HG03045 (cell line): Measurements from ENCODE around the gene RAB11FIP2.

Source experiments
- ATAC-seq: cut with Tn5 transposase; IDR thresholded peaks from one replicate; pipeline ENCODE4 v1.9.1; 2021; ENCODE audit warnings: mild to moderate bottlenecking, moderate library complexity; ENCODE audit not compliant: unreplicated experiment

Gene RAB11FIP2

DNA sequence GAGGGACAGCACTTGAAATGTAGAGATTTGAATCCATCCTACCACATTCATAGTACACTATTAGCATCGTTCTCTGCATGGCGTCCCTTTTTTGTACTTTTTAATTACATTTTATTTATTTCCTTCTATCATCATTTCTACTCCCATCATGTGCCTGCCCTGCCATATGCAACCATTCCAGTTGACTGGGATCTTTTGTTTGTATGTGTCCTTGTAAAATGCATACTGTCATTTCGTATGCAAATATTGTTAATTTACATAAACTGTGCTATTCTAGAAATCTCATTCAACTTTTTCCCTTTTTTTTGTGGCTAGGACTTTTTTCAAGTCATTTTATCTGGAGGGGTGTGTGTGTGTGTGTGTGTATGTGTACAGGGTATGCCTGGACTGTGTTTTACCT, 57.9 kb downstream of the RAB11FIP2 start:
- ATAC-seq: no peak

DNA sequence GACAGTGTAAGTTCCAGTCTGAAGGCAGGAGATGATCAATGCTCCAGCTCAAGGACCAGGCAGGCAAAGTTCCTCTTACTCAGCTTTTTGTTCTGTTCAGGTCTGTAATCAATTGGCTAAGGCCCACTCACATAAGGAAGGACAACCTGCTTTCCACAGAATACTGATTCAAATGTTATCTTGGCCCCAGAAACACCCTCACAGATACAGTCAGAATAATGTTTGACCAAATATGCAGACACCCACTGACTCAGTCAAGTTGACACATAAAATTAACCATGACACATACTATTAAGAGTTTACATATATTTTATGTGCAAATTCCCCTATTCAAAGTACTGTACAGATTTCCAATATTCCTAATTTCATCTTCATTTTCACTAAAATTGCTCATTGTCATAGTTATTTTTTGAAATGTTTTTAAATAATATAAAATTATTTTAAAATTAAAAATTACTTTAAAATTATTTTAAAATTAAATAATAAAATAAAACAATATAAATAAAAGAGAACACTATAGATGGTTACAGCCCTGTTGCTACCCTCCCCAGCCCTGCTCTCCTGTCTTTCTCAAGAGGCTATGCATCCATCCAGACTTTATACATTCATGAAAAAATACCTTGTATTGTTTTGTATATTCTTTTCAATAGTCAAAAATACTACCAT, 59.4 kb downstream of the RAB11FIP2 start:
- no peak for ATAC-seq

DNA sequence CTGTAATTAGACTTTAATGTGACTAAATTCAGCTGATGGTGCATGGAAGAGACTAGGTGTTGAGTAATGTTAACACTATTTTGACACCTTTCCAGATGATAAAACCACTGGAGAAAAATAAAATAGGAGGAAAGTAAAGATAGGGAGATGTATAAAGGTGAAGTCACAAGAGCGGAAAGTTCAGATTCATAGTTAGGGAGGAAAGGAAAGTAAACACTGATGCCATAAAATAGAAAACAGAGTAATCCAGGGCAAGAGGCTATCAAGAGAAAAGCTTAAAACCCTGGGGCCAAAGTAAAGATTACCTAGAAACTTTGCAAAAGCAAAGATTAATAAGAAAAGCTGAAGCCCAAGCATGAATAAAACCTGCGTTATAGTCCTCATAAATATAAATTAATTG, 62.8 kb downstream of the RAB11FIP2 start:
- ATAC-seq: no peak

DNA sequence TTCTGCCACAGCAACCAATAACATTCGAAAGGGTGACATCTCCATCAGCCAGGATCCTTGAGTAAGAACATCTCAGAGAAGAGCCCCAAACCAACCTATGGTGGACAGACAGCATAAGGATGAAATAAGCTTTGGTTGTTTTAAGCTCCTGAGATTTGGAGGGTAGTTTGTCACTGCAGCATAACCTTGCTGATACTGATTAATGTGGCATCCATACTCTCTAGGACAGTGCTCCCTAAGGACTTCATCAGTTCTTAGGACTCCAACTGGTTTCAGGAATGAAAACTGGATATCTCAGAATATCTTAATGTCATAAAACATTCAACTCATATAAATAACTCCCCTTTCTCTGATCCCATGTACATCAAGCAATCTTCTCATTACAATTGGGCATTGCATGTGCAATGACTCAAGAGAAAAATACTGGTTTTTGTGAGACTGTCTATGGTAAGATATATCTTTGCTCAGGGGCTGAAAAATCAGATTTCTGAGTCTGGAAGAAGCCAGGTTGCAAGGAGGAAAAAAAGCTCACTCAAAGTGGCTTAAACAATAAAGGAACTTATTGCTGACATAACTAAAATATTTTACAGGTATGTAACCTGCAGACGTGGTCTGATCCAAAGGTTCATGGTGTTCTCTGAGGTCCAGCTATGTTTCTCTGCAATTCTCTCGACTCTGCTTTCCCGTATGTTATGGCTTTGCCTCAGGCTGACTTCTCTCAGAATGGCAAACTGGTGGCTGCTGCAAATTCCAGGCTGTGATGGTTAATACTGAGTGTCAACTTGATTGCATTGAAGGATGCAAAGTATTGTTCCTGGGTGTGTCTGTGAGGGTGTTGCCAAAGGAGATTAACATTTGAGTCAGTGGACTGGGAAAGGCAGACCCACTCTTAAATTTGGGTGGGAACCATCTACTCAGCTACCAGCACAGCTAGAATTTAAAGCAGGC, 65.7 kb downstream of the RAB11FIP2 start:
- ATAC-seq: no peak

DNA sequence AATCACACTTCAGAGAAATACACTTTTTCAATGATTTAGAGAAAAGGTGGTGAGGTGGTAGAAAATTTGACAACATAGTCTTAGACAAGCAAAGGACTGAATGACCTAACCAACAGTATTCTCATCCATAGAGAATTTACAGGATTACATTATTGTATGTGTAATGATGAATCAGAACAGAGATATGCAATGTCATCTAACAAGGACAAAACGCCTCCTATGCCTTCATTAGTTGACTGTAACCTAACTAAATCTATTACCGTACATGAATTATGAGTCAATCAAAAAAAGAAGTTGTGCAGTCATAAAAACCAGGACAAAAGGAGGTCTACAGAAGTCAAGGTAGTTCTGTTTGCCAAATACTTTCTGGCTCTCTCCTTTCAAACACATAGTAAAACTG, 66.5 kb downstream of the RAB11FIP2 start:
- no peak for ATAC-seq

DNA sequence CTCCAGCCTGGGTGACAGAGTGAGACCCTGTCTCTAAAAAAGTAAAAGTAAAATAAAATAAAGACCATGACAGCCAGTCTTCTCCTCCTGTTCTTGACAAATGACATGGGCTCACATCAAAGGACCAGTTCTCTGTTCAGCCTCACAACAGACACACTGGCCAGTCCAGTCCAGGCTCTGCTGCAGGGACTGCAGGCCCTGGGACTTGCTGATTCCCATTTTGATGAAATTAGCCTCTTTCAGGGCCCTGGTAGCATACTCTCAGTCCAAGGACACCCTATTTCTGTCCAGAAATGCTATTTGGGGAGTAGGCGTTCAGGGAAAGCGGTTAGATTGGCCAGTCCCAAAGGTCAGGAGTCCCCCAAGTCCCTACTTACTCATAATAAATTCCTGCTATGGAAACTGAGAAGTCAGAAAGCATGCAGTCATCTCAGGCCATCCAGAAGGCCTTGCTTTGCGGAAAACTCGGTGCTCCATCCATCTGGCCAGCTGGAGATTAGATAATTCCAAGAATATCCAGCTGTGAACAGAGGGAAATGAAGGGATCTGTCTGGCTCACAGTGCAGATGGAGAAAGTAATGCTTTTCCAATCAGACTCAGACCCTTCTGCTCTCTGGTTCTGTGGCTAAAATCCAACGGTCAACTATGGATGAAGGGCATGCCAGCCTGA, 74.4 kb downstream of the RAB11FIP2 start:
- ATAC-seq: no peak

DNA sequence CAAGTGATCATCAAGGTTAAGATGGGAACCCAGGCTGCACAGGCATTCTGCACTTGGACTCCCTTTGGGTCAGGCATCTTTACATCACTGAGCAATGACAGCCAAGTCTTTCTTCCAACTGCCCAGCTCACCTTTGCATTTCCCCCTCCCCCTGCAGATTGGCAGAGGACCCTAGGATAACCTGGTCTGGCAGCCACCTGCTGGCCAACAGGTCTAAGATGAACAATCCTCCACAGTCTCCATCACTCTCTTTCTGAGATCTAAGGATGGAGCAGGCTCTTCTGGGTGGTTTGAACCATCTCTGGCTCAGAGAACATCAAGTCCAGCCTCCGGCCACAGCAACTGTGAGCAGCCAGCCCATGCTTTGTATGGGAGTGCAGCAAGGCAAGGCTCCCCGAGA, 75.8 kb downstream of the RAB11FIP2 start:
- ATAC-seq: no peak

DNA sequence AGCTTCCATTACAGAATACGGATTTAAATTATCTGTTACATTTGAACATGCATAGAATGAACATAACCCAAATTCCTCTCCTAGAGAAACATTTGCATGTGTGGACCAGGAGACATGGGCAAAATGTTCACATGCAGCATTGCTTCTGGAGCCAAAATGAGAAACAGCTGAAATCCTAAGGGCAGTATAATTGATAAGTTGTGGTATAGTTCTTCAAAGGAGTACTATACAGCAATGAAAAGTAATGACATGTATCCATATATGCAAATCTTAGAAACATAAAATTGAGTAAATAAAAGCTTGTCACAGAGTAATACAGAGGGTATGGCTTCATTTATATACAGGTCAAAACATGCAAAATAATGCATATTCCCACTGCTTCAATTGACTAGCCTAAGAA, 77.1 kb downstream of the RAB11FIP2 start:
- ATAC-seq: no peak

DNA sequence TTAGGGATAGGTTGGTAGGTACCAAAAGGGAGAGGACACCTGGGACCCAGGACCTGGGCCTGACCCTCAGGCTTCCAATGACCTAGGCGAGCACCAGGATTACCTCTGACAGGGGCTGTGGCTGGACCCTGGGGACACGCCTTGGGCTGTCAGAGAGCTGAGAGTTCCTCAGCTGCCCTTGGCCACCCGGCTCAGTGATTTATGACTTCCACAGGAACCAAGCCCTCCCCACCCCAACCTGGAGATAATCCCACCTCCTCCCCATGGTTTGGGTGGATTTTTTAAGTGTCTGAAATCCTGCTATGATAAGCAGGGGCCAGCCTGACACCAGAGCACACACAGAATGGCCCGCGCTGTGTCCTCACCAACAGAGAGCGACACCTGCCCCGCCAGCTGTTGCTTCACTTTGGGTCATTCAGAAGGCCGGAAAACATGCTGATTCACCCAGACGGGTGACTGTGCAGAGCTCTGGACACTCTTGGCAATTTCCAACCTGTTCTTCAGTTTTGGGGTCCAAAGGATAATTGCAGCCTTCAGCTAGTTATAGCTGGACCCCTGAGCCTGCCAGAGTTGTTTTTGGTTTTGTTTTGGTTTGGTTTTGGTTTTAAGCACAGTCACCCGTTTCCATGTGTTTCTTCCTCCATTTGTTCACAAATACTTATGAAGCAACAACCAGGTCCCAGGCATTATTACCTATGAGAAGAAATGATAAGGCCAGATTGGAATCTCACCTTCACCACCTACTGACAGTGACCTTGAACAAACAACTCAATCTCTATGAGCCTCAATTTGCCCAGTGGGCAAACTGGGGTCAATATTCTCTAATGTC, 78.2 kb downstream of the RAB11FIP2 start:
- ATAC-seq: no peak

DNA sequence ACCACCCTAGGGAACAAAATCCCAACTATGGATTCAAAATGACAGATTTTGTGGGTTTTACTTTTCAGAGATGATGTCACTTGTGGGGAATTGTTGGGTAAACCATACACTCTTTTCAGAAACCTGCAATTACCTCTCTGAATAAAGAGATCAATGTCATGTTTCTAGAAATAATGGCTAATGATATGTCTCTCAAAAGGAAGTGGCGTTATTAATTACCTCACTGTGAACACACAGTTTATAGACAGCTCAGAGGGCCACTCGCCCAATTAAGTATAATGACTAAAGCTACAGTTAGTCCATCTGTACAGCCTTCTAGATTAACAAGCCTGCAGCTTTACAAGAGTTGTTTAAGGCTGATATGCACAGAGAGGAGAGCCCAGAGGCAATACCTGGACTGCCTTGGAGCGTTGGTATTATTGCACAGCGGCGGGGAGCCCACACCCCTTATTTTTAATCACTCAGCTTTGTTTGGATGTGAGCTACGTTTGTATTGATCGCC, 79.5 kb downstream of the RAB11FIP2 start:
- no peak for ATAC-seq

DNA sequence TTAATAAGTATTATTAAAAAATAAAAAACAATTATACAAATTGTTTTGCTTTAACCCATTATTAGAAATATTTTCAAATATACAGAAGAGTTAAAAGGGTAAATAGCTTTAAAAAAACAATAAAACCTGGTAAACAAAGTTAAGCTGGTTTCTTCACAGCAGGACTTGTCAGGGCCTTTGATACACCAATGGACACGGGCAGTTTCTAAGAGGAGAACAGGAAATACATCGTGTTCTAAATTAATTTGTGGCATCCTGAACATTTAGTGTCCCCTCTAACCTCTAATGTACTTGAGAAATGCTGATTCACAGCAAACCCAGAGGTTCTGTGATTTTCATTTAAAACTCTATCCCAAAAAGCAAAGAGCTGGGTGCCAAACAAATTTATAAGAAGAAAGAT, 80.8 kb downstream of the RAB11FIP2 start:
- ATAC-seq: no peak

DNA sequence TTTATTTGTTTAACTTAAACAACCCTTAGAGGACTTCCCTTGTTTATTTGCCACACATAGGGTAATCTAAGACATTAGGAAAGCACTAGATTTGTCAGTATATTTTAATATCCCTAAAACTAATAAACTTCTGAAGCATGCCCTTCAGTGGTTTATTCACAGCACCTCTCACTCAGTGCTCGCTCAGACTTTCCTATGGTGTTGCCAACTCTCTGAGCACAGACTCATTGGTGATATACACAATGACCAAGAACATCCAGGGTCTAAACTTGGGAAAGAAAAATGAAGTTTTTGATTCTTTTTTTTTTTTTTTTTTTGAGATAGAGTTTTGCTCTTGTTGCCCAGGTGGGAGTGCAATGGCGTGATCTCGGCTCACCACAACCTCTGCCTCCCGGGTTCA, 82.2 kb downstream of the RAB11FIP2 start:
- ATAC-seq: no peak

DNA sequence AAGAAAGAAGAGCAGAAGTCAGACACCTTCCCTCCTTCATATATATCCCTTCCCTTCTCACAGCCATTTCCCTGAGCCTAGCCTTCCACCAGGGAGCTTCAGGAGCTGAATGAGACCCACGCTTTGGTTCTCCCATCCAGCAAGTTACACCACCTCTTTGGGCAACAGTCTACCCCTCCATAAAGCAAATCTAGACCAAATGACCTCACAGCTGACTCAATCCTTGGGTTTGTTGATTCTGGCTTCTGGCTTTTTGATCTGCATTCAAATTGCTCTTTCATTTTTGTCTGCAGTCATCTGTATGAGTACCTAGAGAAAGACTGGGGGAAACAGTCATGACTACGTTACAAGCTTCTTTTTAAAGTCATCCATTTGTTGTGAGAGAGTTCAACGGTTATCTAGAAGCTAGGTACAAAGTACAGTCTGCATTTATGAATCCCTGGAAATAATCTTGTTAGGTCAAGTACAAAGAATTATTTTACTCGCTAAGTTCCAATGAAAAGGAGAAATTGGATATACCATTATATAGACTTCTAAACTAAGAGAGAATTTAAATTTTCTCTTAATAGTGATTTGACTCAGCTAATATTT, 86.3 kb downstream of the RAB11FIP2 start:
- no peak for ATAC-seq

DNA sequence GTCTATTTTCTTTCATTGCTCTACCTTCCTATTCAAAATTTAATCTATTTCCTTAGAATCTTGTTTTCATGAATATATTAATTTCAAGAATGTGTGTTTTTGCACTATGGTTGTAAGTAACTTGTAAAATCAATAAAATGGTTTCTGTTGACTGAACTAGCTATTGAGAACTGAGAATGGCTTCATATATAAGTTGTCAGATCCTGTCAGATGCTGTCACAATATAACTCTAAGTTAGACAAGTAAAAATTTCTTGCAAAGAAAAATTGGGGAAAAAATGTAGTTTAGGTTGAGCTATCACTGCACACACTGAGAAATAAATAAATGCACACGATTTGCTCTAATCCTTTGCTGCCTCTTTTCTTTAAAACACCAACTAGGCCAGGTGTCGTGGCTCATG, 89.8 kb downstream of the RAB11FIP2 start:
- no peak for ATAC-seq

DNA sequence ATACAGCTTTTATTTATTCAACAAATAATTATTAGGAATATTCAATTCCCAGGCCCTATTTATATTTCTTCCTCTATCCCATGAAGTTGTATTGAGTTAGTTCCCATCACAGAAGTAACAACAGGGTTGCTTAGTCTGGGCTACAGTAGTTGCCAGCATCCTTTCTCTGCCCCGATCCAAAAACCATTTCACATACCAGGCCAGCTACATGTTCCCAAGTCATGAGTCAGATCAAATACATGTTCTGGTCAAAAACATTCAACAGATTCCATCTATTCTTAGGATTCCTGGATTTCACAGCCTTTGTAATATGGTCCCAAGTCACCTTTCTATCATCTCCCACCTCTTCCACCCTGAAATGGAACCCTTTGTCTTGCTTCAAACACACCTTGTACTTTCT, 91.6 kb downstream of the RAB11FIP2 start:
- no peak for ATAC-seq
